ENCODE results near the gene PRTFDC1.

Gene PRTFDC1

GRCh38 chr10:24813856-24814255 lies 138.6 kb downstream of the PRTFDC1 start:
- Histone ChIP-seq H3K27me3 (replicated peaks; ENCODE audit: insufficient read depth, low read length) (no peaks in the 10 kb centered on the region), H3K4me3 (ENCODE audit: low read length) (no peak overlapping the region), H3K9ac (ENCODE audit: low read length) (no peak overlapping the region), H3F3A (ENCODE audit: insufficient read depth, low read length) (no peaks in the 10 kb centered on the region), H4K20me1 (ENCODE audit: insufficient read depth, low read length) (no peaks in the 10 kb centered on the region), H3K79me2 (ENCODE audit: low read length) (no peaks in the 10 kb centered on the region), H2AFZ (ENCODE audit: low read length) (no peak overlapping the region), H3K27ac (ENCODE audit: low read length) (no peak overlapping the region), H3K4me2 (ENCODE audit: low read depth, low read length) (no peak overlapping the region), H3K9me2 (replicated peaks; ENCODE audit: insufficient read depth, low read length) (no peaks in the 10 kb centered on the region), H3K9me3 (replicated peaks; ENCODE audit: insufficient read depth, low read length) (no peaks in the 10 kb centered on the region), H3K4me1 (ENCODE audit: low read length) (no peaks in the 10 kb centered on the region), H3K36me3 (replicated peaks; ENCODE audit: insufficient read depth, low read length) (no peaks in the 10 kb centered on the region)
- DNase-seq = no peak
- TF ChIP-seq EZH2 (optimal IDR thresholded peaks at IDR 0.05; ENCODE audit: low read depth, low read length) (no peak), EZH2phosphoT487 (IDR thresholded peaks at IDR 0.05; ENCODE audit: low read length) (no peak), CTCF (IDR thresholded peaks at IDR 0.05; ENCODE audit: low read length) (no peak)

- H3K4me1 ChIP-seq (ENCODE audit: low read length) = no peaks in the 10 kb centered on the region
- no peaks in the 10 kb centered on the region for H3K36me3 ChIP-seq (replicated peaks; ENCODE audit: insufficient read depth, low read length)
- DNase-seq = no peak
- H3F3A ChIP-seq (ENCODE audit: insufficient read depth, low read length) = no peaks in the 10 kb centered on the region
- H3K9me2 ChIP-seq (replicated peaks; ENCODE audit: insufficient read depth, low read length) = no peaks in the 10 kb centered on the region
- no peaks in the 10 kb centered on the region for H3K27me3 ChIP-seq (replicated peaks; ENCODE audit: insufficient read depth, low read length)
- no peaks in the 10 kb centered on the region for H3K79me2 ChIP-seq (ENCODE audit: low read length)
- H3K27ac ChIP-seq (ENCODE audit: low read length) = no peak overlapping the region
- no peak overlapping the region for H3K4me3 ChIP-seq (ENCODE audit: low read length)
- no peak overlapping the region for H3K9ac ChIP-seq (ENCODE audit: low read length)
- no peak overlapping the region for H3K4me2 ChIP-seq (ENCODE audit: low read depth, low read length)
- TF ChIP-seq EZH2 (optimal IDR thresholded peaks at IDR 0.05; ENCODE audit: low read depth, low read length) = no peak
- no peak for TF ChIP-seq EZH2phosphoT487 (IDR thresholded peaks at IDR 0.05; ENCODE audit: low read length)
- no peak for TF ChIP-seq CTCF (IDR thresholded peaks at IDR 0.05; ENCODE audit: low read length)
- no peaks in the 10 kb centered on the region for H3K9me3 ChIP-seq (replicated peaks; ENCODE audit: insufficient read depth, low read length)
- H4K20me1 ChIP-seq (ENCODE audit: insufficient read depth, low read length) = no peaks in the 10 kb centered on the region
- no peak overlapping the region for H2AFZ ChIP-seq (ENCODE audit: low read length)
Measured at GRCh38 chr10:24806262-24806661, 146.1 kb downstream of the PRTFDC1 start.

GRCh38 chr10:24804956-24805355 lies 147.4 kb downstream of the PRTFDC1 start:
- H3K9me3 ChIP-seq (replicated peaks; ENCODE audit: insufficient read depth, low read length) = no peaks in the 10 kb centered on the region
- no peak overlapping the region for H2AFZ ChIP-seq (ENCODE audit: low read length)
- TF ChIP-seq EZH2phosphoT487 (IDR thresholded peaks at IDR 0.05; ENCODE audit: low read length) = no peak
- no peak for TF ChIP-seq EZH2 (optimal IDR thresholded peaks at IDR 0.05; ENCODE audit: low read depth, low read length)
- no peak for TF ChIP-seq CTCF (IDR thresholded peaks at IDR 0.05; ENCODE audit: low read length)
- no peak overlapping the region for H3K27ac ChIP-seq (ENCODE audit: low read length)
- H4K20me1 ChIP-seq (ENCODE audit: insufficient read depth, low read length) = no peaks in the 10 kb centered on the region
- no peak overlapping the region for H3K9ac ChIP-seq (ENCODE audit: low read length)
- no peaks in the 10 kb centered on the region for H3K27me3 ChIP-seq (replicated peaks; ENCODE audit: insufficient read depth, low read length)
- no peaks in the 10 kb centered on the region for H3K9me2 ChIP-seq (replicated peaks; ENCODE audit: insufficient read depth, low read length)
- no peak overlapping the region for H3K4me3 ChIP-seq (ENCODE audit: low read length)
- no peaks in the 10 kb centered on the region for H3K79me2 ChIP-seq (ENCODE audit: low read length)
- no peak for DNase-seq
- H3K4me2 ChIP-seq (ENCODE audit: low read depth, low read length) = no peak overlapping the region
- no peaks in the 10 kb centered on the region for H3K36me3 ChIP-seq (replicated peaks; ENCODE audit: insufficient read depth, low read length)
- no peaks in the 10 kb centered on the region for H3K4me1 ChIP-seq (ENCODE audit: low read length)
- H3F3A ChIP-seq (ENCODE audit: insufficient read depth, low read length) = no peaks in the 10 kb centered on the region
